Esophagus squamous epithelium (tissue), 4 donors: Measurements from ENCODE around the gene PLCH2.

ENCODE experiments used
- CTCF ChIP-seq, 6 experiments: fragments of 450-650 bp in 4 of 6; fragments of 200-600 bp in 2 of 6; sonication (generic) in 2 of 6; IDR thresholded peaks; one replicate each; pipeline ENCODE4 v1.5.1; 2016 to 2019; ENCODE audit warnings: antibody characterized with exemption in 6 of 6, mild to moderate bottlenecking in 4 of 6, moderate library complexity in 4 of 6
- POLR2A ChIP-seq, 4 donors: fragments of 450-650 bp; IDR thresholded peaks; one replicate each; pipeline ENCODE4 v1.6.1; 2017; ENCODE audit warnings: antibody characterized with exemption in 4 of 4, mild to moderate bottlenecking in 4 of 4, moderate library complexity in 3 of 4

DNA sequence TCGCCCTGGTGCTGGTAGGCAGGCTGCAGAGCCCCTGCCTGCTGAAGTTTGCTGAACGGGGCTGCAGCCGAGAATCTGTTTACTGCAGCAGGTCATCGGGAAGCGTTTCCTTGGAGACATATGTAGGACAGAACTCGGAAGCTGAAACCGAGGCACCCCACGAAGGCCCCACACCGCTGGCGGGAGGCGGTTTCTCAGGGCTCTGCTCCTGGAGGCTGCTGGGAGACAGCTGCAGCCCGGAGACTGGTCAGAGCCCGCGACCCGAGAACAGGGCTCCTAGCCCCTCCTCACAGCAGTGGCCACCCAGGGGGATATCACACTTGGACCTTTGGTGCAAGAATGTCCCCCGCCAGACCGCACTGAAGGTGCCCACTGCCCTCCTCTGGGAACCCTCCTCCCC is 12.7 kb upstream of the PLCH2 start:
- TF ChIP-seq POLR2A (IDR thresholded peaks at IDR 0.05) (no peak), CTCF (IDR thresholded peaks at IDR 0.05) (no peak)
